Calu3 (cell line): ENCODE results near the gene STEAP2. TPM values are rescaled to one million over a fixed set of nuclear protein-coding genes. Genes with fewer than 3 reads are reported as not detected.

Source experiments
- BruUV-seq: library from RNA; stranded (reverse); fragments of 400-500 nt; replicated peaks from 2 replicates; lab custom pipeline; 2021; lab: Mats Ljungman, UMichigan
- CTCF ChIA-PET: fragments of 300-600 bp; sonication (Branson Sonifier 250); formaldehyde crosslinking; loops from one replicate; lab custom pipeline; 2022; ENCODE audit warnings: antibody characterized with exemption; lab: Charles Lee
- DNase-seq: peaks from one replicate; pipeline ENCODE4 v3.0.0; 2022
- H3K27ac Mint-ChIP-seq: one replicate; pipeline ENCODE4 v1.8.0; 2022; ENCODE audit warnings: mixed read lengths; ENCODE audit not compliant: unreplicated experiment
- H3K27me3 Mint-ChIP-seq: one replicate; pipeline ENCODE4 v1.8.0; 2022; ENCODE audit warnings: mixed read lengths; ENCODE audit not compliant: unreplicated experiment
- H3K36me3 Mint-ChIP-seq: one replicate; pipeline ENCODE4 v1.8.0; 2022; ENCODE audit warnings: mild to moderate bottlenecking, moderate library complexity, mixed read lengths; ENCODE audit not compliant: insufficient read depth, unreplicated experiment
- H3K4me1 Mint-ChIP-seq: one replicate; pipeline ENCODE4 v1.8.0; 2022; ENCODE audit warnings: mild to moderate bottlenecking, low read depth, mixed read lengths; ENCODE audit not compliant: unreplicated experiment
- H3K4me3 Mint-ChIP-seq: one replicate; pipeline ENCODE4 v1.8.0; 2022; ENCODE audit warnings: mild to moderate bottlenecking, low read depth, moderate library complexity, mixed read lengths; ENCODE audit not compliant: unreplicated experiment
- H3K9me3 Mint-ChIP-seq: one replicate; pipeline ENCODE4 v1.8.0; 2022; ENCODE audit warnings: low read depth, mixed read lengths; ENCODE audit not compliant: unreplicated experiment
- CTCF ChIP-seq: fragments of 200-600 bp; IDR thresholded peaks from one replicate; pipeline ENCODE4 v1.8.0; 2022; ENCODE audit warnings: antibody characterized with exemption; ENCODE audit not compliant: unreplicated experiment
- intact Hi-C: fragments of 100-400 bp; cut with micrococcal nuclease; formaldehyde crosslinking; loops from one replicate; pipeline ENCODE4 v1.10.0; 2022; ENCODE audit not compliant: unreplicated experiment
- total RNA-seq: library from RNA; stranded (reverse); gene quantifications from 2 replicates; pipeline ENCODE4 v1.2.3, GENCODE V29; 2022

STEAP2 gene
- total RNA-seq, 1 experiment from 2014 or later = 38.5 TPM

GRCh38 chr7:90261441-90261840 is 49.9 kb downstream of the STEAP2 start:
- H3K4me1 Mint-ChIP-seq = no peaks in the 10 kb centered on the region
- no peak for DNase-seq
- no peaks in the 10 kb centered on the region for H3K9me3 Mint-ChIP-seq
- no peaks in the 10 kb centered on the region for H3K36me3 Mint-ChIP-seq
- no TSS peak for BruUV-seq
- intact Hi-C loops = no loop called here
- TF ChIP-seq CTCF = no peak
- no peaks in the 10 kb centered on the region for H3K27me3 Mint-ChIP-seq
- no peak overlapping the region for H3K4me3 Mint-ChIP-seq
- CTCF ChIA-PET = no interaction called here
- no peak overlapping the region for H3K27ac Mint-ChIP-seq

- no TSS peak for BruUV-seq
- no peaks in the 10 kb centered on the region for H3K36me3 Mint-ChIP-seq
- no peaks in the 10 kb centered on the region for H3K9me3 Mint-ChIP-seq
- no peak for DNase-seq
- no peak overlapping the region for H3K27ac Mint-ChIP-seq
- H3K4me1 Mint-ChIP-seq = no peaks in the 10 kb centered on the region
- no peaks in the 10 kb centered on the region for H3K27me3 Mint-ChIP-seq
- H3K4me3 Mint-ChIP-seq = no peak overlapping the region
- CTCF ChIA-PET = no interaction called here
- intact Hi-C loops = loop anchor here (1.0 kb wide), 1 partner anchor 110 kb away; no protein-coding TSS in a partner anchor
- no peak for TF ChIP-seq CTCF
Measured at GRCh38 chr7:90262438-90262837, 50.9 kb downstream of the STEAP2 start.

- Mint-ChIP-seq H3K36me3 (no peaks in the 10 kb centered on the region), H3K9me3 (no peaks in the 10 kb centered on the region), H3K4me1 (peaks cover 13% of the 10 kb centered on the region), H3K27ac (no peak overlapping the region), H3K4me3 (no peak overlapping the region), H3K27me3 (no peaks in the 10 kb centered on the region)
- TF ChIP-seq CTCF = no peak
- intact Hi-C loops = loop anchor here (5.0 kb wide), 1 partner anchor 160 kb away; no protein-coding TSS in a partner anchor
- DNase-seq = no peak
- CTCF ChIA-PET = interaction anchor here (0.6 kb wide), 1 partner anchor 957 kb away, joined by 3 read pairs; no protein-coding TSS in a partner anchor
- BruUV-seq = no TSS peak
Measured at GRCh38 chr7:90266808-90267207, 55.3 kb downstream of the STEAP2 start.

- no peaks in the 10 kb centered on the region for H3K36me3 Mint-ChIP-seq
- no peak for TF ChIP-seq CTCF
- H3K4me3 Mint-ChIP-seq = no peak overlapping the region
- no peaks in the 10 kb centered on the region for H3K9me3 Mint-ChIP-seq
- H3K27me3 Mint-ChIP-seq = no peaks in the 10 kb centered on the region
- peaks cover 13% of the 10 kb centered on the region for H3K4me1 Mint-ChIP-seq
- intact Hi-C loops = loop anchor here (5.0 kb wide), 1 partner anchor 160 kb away; no protein-coding TSS in a partner anchor
- no peak for DNase-seq
- no peak overlapping the region for H3K27ac Mint-ChIP-seq
- no TSS peak for BruUV-seq
- CTCF ChIA-PET = no interaction called here
Measured at GRCh38 chr7:90267263-90267858, 55.8 kb downstream of the STEAP2 start.
